CD4-positive, alpha-beta T cell treated with Interleukin-2 at 100 ng/mL for 4 hours (primary cell): Measurements from ENCODE around the gene RBM4.
"Not testable (repeated sequence)": the region's sequence is repeated elsewhere in the genome, so short reads cannot be mapped to it uniquely, and the experiment has no call there.

ENCODE experiments used
- DNase-seq: peaks from one replicate; pipeline ENCODE4 v3.0.0-alpha.2; 2020; ENCODE audit warnings: low spot score

Gene RBM4, protein sequence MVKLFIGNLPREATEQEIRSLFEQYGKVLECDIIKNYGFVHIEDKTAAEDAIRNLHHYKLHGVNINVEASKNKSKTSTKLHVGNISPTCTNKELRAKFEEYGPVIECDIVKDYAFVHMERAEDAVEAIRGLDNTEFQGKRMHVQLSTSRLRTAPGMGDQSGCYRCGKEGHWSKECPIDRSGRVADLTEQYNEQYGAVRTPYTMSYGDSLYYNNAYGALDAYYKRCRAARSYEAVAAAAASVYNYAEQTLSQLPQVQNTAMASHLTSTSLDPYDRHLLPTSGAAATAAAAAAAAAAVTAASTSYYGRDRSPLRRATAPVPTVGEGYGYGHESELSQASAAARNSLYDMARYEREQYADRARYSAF

DNA sequence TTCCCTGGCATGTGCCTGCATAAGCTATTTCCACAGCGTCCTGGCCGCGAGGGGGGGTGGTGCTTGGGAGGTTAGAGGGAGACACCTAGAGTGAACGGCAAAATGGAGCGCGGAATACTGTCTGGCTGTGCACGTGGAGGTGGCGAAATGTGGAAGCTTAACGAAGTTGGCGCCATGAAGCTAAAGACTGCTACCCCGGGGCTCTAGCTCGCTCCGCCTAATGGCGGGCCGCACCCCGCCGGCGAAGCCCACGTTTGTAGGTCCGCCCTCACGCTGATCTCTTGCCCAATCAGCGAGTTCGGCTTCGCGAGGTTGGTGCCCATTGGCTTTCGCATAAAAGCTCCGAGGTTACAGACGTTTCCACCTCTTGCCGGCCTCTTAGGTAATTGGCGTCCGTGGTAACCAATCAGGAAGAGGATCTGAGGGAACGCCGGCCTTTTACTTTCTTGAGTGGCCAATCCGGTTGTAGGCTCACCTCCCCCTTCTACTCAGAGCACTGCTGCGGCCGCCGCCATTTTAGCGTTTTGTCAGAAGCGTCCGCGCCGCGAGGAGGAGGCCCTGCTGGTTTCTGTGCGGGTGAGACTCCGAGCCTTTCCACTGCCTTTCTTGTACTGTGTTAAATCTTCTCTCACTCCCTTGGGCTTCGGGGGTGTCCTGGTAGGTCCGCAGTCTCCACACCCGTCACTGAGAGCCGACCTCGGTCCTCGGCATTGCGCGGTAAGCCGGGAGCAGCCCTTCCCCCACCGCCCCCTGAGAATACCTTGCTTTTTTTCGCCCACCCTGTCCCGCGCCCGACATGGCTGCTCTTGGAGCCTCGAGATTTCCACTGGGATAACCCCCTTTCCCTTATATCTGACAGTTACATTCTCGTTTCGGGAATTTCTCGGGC is at the start of gene RBM4:
Gene RBM4, plus strand, starts transcription at position 527 of the 889 bp plus-strand sequence. CDS start 1,009 bp downstream, outside the sequence.
- peak; percentile 99 for DNase-seq

DNA sequence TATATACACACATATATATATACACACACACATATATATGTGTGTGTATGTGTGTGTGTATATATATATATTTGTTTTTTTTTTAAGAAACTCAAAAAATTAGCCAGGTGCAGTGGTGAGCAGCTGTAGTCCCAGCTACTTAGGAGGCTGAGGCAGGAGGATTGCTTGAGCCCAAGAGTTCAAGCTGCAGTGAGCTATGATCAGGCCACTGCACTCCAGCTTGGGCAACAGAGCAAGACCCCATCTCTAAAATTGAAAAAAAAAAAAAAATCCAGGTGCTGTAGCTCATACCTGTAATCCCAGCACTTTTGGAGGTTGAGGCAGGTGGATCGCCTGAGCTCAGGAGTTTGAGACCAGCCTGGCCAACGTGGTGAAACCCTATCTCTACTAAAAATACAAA is 49.2 kb upstream of the RBM4 start:
- not testable (repeated sequence) for DNase-seq

DNA sequence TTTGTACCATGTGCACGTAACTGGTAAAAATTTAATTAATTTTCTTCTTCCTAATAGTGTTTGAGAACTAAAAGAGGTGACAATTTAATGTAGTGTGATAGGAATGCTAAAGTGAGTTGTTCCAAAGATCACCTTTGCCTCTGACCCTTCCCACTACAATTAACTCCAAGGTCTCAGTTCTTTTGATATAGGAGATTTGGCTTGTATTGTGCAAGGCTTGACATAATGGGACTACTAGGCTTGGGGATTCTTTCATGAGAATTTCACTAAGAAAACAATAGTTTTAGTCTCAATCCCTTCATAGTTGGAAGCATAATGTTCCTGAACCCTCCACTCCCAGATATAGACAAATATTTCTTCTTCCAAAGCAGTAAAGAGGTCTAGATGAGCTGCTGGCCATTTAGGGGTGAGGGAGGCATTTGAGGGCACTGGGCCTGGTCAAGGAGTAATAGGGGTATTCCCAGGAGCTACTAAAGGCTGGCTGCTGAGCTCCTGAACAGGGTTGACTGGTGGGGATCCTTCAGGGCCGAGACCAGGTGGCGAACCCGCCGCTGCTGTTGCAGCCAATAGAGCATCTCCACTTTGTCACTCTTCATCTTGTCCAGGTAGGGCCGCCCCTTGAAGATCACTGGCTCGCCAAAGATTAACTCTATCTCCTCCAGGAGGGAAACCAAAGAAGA is 48.4 kb upstream of the RBM4 start:
- no peak for DNase-seq

GRCh38 chr11:66591175-66591574 is 47.3 kb upstream of the RBM4 start:
- no peak for DNase-seq

GRCh38 chr11:66592457-66593302 is 45.8 kb upstream of the RBM4 start, which contains the start of the genes CCDC87 and CCS:
CCDC87 (minus strand) TSS chr11:66593063; CDS start chr11:66593015, 48 bp downstream.
CCS (plus strand) TSS chr11:66593185; CDS start chr11:66593262, 77 bp downstream.
- DNase-seq: peak; percentile 99

GRCh38 chr11:66593303-66593635 is 45.2 kb upstream of the RBM4 start:
- no peak for DNase-seq

GRCh38 chr11:66593650-66594049 is 44.9 kb upstream of the RBM4 start:
- no peak for DNase-seq

- no peak for DNase-seq
Measured at GRCh38 chr11:66595245-66595904, 43.1 kb upstream of the RBM4 start.

DNA sequence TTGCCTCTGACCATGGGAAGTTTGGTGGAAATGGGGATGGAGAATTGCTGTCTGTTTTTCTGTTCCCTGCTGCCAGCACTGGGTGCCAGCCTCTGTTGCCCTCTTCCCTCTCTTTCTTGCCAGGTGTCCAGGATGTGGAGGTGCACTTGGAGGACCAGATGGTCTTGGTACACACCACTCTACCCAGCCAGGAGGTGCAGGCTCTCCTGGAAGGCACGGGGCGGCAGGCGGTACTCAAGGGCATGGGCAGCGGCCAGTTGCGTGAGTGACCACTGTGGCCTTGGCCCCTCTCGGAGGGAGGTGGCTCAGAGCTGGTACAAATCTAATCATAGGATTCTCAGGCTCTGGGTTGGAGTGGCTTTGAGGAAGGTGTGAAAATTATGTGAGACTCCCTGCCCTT is 39.5 kb upstream of the RBM4 start:
- DNase-seq: no peak

DNA sequence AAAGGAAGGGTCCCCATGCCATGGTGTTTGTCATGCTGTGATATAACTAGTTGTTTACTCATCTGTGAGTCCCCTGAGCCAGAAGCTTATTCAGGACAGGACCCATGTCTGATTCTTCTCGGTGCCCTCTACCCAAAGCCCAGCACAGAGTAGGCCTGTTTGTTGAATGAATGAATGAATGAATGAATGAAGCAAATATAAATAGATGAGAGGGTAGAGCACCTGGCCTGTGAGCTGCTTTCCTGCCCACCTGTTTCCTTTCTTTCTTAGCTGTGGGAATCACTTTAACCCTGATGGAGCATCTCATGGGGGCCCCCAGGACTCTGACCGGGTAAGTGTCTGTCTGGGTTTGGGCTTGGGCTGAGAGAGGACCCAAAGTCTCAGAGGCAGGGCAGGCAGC is 38.3 kb upstream of the RBM4 start:
- DNase-seq: no peak

DNA sequence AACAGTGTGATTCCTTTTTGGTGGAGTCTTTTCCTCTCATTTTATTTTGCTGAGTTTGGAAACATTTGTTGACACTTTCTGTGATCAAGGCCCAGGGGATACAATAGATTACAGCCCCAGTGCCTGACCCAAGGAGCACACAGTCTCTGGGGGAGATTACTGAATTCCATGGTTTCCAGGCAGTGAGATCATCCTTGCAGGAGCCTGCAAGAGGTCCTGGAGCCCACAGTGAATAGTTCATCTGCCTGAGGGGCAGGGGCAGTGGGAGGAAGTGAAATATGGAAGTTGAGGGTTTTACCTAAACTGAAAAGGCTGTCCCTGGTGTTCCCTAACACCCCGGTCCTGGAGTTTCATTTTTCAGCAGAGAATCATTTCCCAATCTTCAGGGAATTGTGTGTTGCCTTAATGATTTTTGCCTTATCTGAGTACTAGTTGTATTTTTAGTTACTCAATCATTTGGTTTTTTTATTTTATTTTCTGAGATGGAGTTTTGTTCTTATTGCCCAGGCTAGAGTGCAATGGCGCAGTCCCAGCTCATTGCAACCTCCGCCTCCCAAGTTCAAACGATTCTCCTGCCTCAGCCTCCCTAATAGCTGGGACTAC is 37.8 kb upstream of the RBM4 start:
- no peak for DNase-seq

DNA sequence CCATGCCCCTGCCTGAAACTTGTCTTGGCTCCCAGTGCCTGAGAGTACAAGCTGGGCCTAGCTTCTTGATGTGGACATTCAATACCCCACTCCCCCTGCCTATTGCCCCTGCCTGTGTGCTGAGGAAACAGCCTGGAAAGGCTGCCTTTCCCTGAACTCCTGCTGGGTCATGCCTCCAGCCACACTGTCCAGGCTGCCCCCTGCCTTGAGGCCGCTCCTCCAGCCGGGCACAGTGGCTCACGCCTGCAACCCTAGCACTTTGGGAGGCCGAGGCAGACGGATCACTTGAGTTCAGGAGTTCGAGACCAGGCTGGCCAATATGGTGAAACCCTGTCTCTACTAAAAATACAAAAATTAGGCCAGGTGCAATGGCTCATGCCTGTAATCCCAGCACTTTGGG is 35.4 kb upstream of the RBM4 start:
- DNase-seq: no peak

GRCh38 chr11:66604155-66604554 is 34.3 kb upstream of the RBM4 start:
- DNase-seq: no peak

DNA sequence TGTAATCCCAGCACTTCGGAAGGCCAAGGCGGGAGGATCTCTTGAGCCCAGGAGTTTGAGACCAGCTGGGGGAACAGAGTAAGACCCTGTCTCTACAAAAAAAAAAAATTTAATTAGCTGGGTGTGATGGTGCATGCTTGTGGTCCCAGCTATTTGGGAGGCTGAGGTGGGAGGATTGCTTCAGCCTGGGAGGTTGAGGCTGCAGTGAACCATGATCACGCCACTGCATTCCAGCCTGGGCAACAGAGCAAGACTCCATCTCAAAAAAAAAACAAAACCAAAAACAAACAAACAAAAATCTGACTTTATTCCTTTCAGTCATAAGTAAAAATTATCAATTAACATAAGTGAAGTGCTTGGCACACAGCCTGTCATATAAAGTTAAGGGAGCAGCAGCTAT is 31.9 kb upstream of the RBM4 start:
- not testable (repeated sequence) for DNase-seq

- DNase-seq: no peak
Measured at GRCh38 chr11:66607126-66607834, 31.2 kb upstream of the RBM4 start.

- DNase-seq: no peak
Measured at GRCh38 chr11:66609721-66610617, 28.5 kb upstream of the RBM4 start.

DNA sequence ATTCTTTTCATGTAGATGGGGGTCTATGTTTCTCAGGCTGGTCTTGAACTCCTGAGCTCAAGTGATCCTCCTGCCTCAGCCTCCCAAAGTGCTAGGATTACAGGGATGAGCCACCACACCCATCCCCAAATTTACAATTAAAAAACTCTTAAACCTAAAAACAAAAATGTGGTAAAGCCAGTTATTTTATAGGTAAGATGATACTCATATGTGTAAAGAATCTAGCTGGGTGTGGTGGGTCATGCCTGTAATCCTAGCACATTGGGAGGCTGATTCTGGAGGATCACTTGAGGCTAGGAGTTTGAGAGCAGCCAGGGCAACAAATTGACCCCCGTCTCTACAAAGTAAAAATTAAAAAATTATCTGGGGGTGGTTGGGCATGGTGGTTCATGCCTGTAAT is 26.0 kb upstream of the RBM4 start:
- no peak for DNase-seq

DNA sequence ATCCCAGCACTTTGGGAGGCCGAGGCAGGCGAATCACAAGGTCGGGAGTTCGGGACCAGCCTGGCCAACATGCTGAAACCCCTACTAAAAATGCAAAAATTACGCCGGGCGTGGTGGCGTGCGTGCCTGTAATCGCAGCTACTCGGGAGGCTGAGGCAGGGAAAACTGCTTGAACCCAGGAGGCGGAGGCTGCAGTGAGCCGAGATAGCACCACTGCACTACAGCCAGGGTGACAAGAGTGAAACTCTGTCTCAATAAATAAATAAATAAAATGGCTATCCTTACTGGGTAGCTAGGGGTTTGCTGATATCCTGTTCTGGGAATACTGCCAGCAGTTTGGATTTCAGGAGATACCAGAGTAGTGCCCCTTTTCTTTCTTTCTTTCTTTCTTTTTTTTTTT is 24.4 kb upstream of the RBM4 start:
- DNase-seq: no peak
